GM18502 (cell line): ENCODE measurements around the gene RCAN2.
A peak's percentile ranks its signal among the peaks of the same experiment; 100 is the strongest.

ENCODE experiments used
- ATAC-seq: cut with Tn5 transposase; IDR thresholded peaks from one replicate; pipeline ENCODE4 v1.9.1; 2021; ENCODE audit warnings: mild to moderate bottlenecking; ENCODE audit not compliant: unreplicated experiment, poor library complexity

The RCAN2 gene

GRCh38 chr6:46191961-46192360, 299.3 kb downstream of the RCAN2 start:
- ATAC-seq = no peak

- ATAC-seq = no peak
These were observed 300.4 kb downstream of the RCAN2 start for GRCh38 chr6:46190889-46191288.

- no peak for ATAC-seq
These were observed 301.5 kb downstream of the RCAN2 start for GRCh38 chr6:46189726-46190125.

DNA sequence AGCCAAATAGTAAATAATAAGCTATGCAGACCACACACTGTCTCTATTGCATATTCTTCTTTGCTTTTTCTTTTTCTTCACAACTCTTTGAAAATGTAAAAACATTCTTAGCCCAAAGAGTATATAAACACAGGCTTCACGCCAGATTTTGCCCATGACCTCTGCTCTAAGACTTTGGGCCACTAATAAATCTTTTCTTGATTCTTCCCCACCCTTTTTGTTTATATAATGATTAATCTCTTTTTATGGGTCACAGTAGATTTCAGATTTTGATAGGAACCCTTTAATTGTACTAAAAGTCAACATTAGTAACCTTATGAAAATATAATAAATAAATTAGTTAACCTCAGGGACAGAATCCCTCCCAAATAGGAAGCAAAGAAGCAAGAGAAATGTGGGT, 304.7 kb downstream of the RCAN2 start:
- ATAC-seq = no peak

GRCh38 chr6:46184114-46184513, 307.1 kb downstream of the RCAN2 start:
- no peak for ATAC-seq

GRCh38 chr6:46175976-46176375, 315.3 kb downstream of the RCAN2 start:
- ATAC-seq = peak; percentile 38

GRCh38 chr6:46175446-46175845, 315.8 kb downstream of the RCAN2 start:
- ATAC-seq = peak; percentile 85

DNA sequence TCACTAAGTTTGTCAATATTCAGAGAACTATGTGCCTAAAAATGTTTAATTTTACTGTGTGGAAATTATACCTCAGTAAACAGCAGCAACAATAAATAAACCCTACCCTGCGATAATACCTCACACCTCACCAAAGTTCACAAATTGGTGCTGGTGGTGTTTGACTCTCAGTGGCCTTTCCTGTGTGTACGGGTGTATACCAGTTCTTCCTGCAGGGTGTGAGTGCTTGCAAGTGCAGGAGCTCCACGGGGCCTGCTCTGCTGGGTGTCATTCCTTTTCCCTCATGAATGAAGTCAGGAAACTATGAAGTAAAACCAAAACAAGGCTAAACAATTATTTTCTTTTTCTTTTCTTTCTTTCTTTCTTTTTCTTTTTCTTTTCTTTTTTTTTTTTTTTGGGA, 316.3 kb downstream of the RCAN2 start:
- ATAC-seq = no peak

- no peak for ATAC-seq
These were observed 319.1 kb downstream of the RCAN2 start for GRCh38 chr6:46172176-46172575.
